Right forelimb (tissue), 1 donor: ENCODE measurements around the gene HMCN2.
A peak's percentile ranks its signal among the peaks of the same experiment; 100 is the strongest.
"Not testable (repeated sequence)": the region's sequence is repeated elsewhere in the genome, so short reads cannot be mapped to it uniquely, and the experiment has no call there.

Source experiments
- DNase-seq: peaks from one replicate; pipeline ENCODE4 v3.0.0-alpha.2; 2018

HMCN2 gene

GRCh38 chr9:130264414-130265350 is 878 bp upstream of the HMCN2 start:
- no peak for DNase-seq

DNA sequence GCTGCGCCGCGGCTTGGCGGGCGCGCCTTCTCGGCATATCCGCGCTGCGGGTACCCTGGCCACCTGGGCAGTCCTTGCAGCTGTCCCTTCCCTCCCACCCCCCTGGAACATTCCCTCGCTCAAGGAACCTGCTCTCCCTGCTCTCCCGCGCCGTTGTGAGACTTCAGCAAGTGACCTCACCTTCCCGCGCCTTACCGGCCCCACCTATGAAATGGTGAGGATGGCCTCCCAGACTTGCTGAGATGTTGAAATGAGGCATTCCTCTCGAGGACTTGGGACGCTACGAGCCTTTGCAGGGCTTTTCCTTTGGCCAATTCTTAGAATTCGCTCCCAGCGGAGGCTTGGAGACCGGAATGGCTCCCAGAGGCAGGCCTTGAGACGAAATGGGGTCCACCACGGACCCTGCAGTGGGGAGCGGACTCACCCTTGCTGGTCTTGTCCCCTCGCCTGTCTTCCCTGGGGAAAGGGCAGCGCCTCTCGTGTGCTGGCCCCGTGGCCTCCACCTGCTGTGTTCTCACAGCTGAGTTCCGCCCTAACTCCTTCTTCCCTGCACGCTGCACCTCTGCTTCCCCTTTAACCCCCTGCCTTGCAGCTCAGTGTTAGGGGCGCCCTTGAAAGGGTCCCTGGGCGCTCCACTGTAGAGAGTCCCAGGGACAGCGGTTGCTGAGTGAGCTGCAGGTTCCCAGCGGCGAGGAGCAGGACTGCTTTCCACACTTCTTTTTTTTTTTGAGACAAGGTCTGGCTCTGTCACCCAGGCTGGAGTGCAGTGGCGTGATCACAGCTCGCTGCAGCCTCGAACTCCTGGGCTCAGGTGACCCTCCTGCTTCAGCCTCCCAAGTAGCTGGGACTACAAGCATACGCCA is 907 bp downstream of the HMCN2 start:
- no peak for DNase-seq

GRCh38 chr9:130267930-130268329 is 2.4 kb downstream of the HMCN2 start:
- no peak for DNase-seq

DNA sequence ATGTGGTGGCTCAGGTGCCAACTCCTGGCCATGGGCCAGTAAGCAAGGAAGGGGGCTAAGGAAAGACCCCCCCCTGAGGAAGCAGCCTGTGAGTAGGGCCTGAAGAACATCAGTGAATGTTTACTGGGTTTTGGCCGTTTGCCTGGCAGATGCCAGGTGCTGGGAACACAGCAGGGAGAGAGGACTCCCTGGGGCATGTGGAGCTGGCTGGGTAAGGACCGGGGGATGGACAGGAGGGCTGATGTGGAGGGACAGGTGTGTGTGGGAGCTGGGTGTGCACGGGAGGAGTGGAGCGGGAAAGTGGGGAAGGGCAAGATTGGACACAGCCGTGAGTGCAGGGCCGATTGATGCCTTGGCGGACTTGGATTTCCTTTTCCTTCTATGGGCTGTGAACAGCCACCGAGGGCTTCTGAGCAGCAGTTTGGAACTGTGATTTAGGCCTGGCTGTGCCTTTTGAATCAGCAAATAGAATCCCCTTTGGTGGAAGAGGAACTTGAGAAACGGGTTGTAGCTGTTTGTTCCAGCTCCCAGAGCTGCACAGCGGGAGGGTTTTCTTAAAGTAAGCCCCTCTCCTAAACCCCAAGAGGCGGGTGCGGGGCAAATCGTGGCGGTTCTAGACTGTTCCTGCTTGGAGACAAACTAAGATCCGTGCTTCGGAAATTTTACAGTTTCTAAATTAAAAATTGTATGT is 3.1 kb downstream of the HMCN2 start:
- DNase-seq, result peak; percentile 47

- no peak for DNase-seq
Observed at GRCh38 chr9:130271473-130271872, 5.9 kb downstream of the HMCN2 start.

DNA sequence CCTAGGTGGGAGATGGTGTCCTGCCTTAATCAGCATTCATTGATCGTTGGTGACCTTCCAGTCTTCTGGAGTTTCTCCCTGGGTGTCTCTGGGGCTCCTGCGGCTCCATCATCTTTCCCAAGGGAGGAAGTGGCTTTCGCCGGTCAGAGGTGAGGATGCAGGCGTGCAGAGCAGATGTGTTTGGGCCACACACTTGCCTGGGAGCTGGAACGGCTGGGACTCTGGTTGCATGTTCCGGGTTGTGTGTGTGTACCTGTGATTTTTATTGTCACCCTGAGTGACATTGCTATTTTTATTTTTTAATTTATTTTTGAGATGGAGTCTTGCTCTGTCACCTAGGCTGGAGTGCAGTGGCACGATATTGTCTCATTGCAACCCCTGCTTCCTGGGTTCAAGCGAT is 9.6 kb downstream of the HMCN2 start:
- no peak for DNase-seq

- no peak for DNase-seq
Observed at GRCh38 chr9:130276121-130276520, 10.6 kb downstream of the HMCN2 start.

- DNase-seq, result no peak
Observed at GRCh38 chr9:130276955-130277354, 11.4 kb downstream of the HMCN2 start.

- not testable (repeated sequence) for DNase-seq
Observed at GRCh38 chr9:130277525-130277924, 12.0 kb downstream of the HMCN2 start.

GRCh38 chr9:130283539-130284248 is 18.1 kb downstream of the HMCN2 start:
- peak; percentile 32 for DNase-seq

DNA sequence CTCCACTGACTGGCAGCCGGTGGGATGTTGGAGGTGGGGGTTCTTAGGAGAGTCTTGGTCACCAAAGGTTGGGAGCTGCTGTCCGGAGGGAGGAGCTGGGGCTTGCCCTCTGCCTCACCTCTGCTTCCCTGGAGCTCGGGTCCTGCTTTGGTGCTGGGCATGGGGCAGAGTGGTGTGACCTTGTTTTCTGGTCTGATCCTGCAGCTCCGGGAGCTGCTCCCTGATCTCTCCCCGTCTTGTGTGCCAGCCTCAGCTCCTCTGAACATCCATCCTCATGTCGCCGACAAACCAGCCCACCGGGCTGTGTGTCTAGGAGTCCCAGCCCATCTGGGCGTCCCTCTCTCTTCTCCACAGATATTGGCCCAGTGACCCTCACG is 18.7 kb downstream of the HMCN2 start:
- peak; percentile 37 for DNase-seq

DNA sequence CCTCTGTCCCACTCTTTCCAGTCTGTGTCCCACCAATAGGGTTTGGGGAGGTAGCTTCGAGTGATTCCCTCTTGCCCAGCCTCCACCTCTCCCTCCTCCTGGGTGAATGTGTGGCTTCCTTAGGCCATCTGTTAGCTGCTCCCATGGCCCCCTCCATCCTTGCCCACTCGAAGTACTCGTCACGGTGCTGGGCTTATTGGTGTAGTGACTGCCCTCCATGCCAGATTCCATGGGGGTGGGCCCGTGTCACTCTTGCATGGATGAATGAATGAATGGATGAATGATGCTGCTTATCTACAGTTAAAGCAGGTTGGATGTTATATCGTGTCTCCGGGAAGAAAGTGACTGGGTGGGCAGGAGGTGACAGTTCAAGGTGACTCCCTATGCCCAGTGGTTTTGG is 19.1 kb downstream of the HMCN2 start:
- DNase-seq, result no peak

GRCh38 chr9:130285271-130285670 is 19.7 kb downstream of the HMCN2 start:
- no peak for DNase-seq

DNA sequence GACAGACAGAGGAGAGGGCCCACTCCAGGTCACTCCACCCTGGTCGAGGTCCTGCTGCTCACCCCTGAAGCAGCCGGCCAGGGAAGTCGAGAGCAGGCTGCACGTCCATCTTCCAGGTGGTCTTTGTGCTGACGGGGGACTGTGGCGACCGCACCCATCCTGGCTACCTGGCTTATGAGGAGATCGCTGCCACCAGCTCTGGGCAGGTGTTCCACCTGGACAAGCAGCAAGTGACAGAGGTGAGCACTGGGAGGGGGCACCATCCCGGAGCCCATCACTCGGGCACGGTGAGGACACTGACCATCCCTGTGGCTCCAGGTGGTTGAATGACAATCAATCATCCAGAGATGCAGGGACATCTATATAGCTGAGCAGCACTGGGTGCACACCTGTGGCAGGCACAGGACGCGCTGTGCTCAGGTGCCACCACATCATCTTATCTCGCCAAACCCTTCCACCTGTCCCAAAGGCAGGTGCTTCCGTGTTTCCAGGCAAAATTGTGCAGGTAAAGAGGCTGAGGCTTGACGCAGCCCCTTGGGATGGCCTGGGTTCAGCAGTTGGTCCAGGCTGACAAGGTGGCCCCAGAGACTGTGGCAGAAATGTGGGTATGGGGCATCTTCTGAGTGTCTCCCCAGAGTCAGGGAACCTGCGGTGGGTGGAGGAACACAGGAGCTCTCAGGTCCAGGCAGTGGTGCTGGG is 20.7 kb downstream of the HMCN2 start:
- DNase-seq, result no peak

GRCh38 chr9:130286781-130287428 is 21.3 kb downstream of the HMCN2 start:
- DNase-seq, result no peak

DNA sequence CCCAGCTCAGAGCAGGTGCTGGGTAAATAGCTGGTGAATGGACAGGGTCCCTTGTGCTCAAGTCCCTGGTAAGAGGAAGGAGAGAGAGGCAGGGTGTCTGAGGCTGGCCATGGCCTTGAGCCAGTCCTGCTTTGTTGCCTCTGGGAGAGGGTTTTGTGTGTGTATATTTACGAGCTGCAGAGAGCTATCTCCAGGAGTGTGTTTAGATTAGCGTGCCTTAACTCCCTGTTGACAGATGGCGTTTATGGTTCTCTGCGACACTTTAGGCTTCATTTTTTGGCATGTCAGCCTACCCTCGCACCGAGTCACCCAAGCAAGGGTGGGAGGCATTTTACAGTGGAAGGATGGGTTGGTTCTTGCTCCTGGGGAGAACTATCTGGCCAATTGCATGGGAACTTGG is 22.2 kb downstream of the HMCN2 start:
- DNase-seq, result no peak

- no peak for DNase-seq
Observed at GRCh38 chr9:130288393-130288792, 22.8 kb downstream of the HMCN2 start.

DNA sequence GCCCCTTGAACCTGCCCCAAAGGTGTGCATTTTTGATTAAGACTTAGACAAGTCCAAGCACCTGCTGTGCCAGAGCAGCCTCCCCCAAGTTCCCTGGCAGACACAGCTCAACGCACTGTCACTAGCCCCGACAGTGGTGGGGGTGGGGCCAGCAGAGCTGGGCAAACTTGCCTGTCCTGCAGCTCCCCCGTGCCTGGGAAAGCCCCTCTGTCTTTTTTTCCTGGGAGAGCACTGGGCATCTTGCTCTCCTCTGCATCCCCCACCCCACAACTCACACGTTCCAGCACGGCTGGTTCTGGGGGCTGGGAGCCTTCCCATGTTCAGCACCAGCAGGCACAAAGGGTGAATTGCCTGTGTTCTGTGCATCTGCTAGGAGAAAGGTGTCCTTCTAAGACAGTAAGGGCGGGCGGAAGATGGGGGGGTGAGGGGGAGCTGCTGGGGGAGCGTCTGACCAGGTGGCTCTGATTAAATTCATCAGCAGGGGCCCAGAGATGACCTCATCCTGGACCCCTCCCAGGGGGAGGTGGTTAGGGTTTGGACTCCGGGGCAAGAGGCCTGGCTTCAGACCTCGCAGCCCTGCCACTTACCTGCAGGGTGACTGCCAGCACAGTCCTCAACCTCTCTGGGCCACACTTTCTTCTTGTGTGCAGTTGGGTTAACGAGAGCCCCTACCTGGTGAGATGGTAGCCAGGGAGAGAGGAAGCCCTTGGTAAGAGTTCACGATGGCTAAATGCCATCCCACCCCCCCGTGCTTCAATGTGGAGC is 23.5 kb downstream of the HMCN2 start:
- no peak for DNase-seq

DNA sequence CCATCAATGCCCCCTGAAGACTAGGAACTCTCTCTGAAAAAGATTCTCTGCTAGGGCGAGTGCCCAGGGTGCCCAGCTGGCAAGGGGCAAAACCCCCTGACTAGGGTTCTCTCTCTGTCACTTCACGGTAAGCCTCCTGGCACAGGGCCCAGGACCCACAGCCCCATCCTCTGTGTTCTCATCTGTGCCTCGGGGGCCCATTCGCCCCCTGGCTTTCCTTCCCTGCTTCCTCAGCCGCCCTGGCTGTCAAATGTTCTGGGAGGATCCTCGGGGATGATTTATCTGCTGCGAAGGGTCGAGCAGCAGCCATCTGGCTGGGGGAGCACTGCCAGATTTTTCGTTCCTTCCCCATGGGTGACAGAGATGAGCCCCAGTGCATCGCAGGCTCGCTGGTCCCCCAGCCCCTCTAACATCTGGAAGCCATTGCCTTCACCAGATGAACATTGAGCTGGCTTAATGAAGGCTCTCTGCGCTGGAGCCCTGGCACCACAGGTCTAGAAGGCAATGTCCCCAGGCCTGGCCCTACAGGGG is 24.2 kb downstream of the HMCN2 start:
- DNase-seq, result no peak
